PC-3 (cell line): ENCODE results near the gene EP400.

Experiments used
- EZH2 ChIP-seq: fragments of 300-600 bp; sonication (generic); IDR thresholded peaks from one replicate; pipeline ENCODE4 v1.6.1; 2017; ENCODE audit warnings: antibody characterized with exemption, mild to moderate bottlenecking, low read length; ENCODE audit not compliant: unreplicated experiment
- EZH2phosphoT487 ChIP-seq: fragments of 300-600 bp; sonication (generic); IDR thresholded peaks from 2 replicates; pipeline ENCODE4 v1.6.1; 2018; ENCODE audit warnings: mild to moderate bottlenecking, antibody characterized with exemption, low read length, borderline replicate concordance
- TF ChIP-seq, protein P1 (sequence below): fragments of 300-600 bp; sonication (generic); conservative IDR thresholded peaks from 2 replicates; pipeline ENCODE4 v1.5.1; 2017; ENCODE audit warnings: antibody characterized with exemption, low read depth, mild to moderate bottlenecking, low read length

DNA sequence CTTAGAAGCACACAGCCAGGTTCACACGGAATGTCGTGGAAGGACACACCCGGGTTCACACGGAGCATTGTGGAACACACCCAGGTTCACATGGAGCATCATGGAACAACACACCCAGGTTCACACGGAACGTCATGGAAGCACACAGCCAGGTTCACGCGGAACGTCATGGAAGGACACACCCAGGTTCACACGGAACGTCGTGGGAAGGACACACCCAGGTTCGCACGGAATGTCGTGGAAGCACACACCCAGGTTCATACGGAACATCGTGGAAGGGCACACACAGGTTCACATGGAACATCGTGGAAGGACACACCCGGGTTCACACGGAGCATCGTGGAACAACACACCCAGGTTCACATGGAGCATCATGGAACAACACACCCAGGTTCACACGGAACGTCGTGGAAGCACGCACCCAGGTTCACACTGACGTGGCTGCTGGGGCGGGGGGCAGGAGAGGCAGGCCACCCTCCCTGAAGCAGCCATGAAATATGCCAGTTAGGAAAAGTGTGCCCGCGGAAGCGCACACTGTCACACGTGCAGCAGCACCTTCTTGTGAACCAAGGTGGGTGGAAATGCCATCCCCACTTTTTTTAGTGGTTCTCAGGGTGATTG is 86.4 kb downstream of the EP400 start:
- TF ChIP-seq, protein P1, sequence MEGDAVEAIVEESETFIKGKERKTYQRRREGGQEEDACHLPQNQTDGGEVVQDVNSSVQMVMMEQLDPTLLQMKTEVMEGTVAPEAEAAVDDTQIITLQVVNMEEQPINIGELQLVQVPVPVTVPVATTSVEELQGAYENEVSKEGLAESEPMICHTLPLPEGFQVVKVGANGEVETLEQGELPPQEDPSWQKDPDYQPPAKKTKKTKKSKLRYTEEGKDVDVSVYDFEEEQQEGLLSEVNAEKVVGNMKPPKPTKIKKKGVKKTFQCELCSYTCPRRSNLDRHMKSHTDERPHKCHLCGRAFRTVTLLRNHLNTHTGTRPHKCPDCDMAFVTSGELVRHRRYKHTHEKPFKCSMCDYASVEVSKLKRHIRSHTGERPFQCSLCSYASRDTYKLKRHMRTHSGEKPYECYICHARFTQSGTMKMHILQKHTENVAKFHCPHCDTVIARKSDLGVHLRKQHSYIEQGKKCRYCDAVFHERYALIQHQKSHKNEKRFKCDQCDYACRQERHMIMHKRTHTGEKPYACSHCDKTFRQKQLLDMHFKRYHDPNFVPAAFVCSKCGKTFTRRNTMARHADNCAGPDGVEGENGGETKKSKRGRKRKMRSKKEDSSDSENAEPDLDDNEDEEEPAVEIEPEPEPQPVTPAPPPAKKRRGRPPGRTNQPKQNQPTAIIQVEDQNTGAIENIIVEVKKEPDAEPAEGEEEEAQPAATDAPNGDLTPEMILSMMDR = no peak
- TF ChIP-seq EZH2 (no peak), EZH2phosphoT487 (no peak)
